Measurements from ENCODE around the gene OR7A17.

DNA sequence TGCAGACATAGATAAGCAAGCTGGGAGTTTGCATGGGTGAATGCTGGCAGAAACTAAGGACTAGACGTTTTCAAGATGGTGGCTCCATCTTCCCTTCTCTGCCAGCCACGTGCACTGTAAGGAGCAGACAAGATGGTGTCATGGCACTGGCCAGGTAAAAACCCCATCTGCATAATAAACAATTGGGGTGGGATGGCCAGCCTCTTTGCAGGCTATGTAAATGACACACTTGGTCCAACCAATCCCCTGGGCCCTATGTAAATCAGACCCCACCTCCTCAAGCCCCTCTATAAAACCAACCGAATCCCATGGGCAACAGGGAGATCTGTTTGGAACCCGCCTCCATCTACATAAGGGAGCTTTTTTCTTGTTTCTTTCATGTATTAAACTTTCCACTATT, 48.5 kb downstream of the OR7A17 start:
- TF ChIP-seq, protein P1, sequence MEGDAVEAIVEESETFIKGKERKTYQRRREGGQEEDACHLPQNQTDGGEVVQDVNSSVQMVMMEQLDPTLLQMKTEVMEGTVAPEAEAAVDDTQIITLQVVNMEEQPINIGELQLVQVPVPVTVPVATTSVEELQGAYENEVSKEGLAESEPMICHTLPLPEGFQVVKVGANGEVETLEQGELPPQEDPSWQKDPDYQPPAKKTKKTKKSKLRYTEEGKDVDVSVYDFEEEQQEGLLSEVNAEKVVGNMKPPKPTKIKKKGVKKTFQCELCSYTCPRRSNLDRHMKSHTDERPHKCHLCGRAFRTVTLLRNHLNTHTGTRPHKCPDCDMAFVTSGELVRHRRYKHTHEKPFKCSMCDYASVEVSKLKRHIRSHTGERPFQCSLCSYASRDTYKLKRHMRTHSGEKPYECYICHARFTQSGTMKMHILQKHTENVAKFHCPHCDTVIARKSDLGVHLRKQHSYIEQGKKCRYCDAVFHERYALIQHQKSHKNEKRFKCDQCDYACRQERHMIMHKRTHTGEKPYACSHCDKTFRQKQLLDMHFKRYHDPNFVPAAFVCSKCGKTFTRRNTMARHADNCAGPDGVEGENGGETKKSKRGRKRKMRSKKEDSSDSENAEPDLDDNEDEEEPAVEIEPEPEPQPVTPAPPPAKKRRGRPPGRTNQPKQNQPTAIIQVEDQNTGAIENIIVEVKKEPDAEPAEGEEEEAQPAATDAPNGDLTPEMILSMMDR (IDR thresholded peaks at IDR 0.05), result no peak
- no peak for TF ChIP-seq ESRRA (CRISPR knock-in tag; IDR thresholded peaks at IDR 0.05; ENCODE audit: borderline replicate concordance)
- TF ChIP-seq CREB1 (CRISPR knock-in tag; IDR thresholded peaks at IDR 0.05), result no peak
- no peak for TF ChIP-seq SP1 (CRISPR knock-in tag; conservative IDR thresholded peaks at IDR 0.05)
- TF ChIP-seq, protein P2, sequence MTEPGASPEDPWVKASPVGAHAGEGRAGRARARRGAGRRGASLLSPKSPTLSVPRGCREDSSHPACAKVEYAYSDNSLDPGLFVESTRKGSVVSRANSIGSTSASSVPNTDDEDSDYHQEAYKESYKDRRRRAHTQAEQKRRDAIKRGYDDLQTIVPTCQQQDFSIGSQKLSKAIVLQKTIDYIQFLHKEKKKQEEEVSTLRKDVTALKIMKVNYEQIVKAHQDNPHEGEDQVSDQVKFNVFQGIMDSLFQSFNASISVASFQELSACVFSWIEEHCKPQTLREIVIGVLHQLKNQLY (CRISPR knock-in tag; IDR thresholded peaks at IDR 0.05), result no peak
- TF ChIP-seq, protein P3, sequence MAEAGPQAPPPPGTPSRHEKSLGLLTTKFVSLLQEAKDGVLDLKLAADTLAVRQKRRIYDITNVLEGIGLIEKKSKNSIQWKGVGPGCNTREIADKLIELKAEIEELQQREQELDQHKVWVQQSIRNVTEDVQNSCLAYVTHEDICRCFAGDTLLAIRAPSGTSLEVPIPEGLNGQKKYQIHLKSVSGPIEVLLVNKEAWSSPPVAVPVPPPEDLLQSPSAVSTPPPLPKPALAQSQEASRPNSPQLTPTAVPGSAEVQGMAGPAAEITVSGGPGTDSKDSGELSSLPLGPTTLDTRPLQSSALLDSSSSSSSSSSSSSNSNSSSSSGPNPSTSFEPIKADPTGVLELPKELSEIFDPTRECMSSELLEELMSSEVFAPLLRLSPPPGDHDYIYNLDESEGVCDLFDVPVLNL (CRISPR knock-in tag; IDR thresholded peaks at IDR 0.05; ENCODE audit: borderline replicate concordance, low read depth), result no peak
- TF ChIP-seq, protein P4, sequence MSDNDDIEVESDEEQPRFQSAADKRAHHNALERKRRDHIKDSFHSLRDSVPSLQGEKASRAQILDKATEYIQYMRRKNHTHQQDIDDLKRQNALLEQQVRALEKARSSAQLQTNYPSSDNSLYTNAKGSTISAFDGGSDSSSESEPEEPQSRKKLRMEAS (CRISPR knock-in tag; IDR thresholded peaks at IDR 0.05), result no peak
- no peak for TF ChIP-seq FOXP1 (CRISPR knock-in tag; IDR thresholded peaks at IDR 0.05; ENCODE audit: borderline replicate concordance)
- TF ChIP-seq ZNF396 (CRISPR knock-in tag; IDR thresholded peaks at IDR 0.05; ENCODE audit: borderline replicate concordance), result no peak
- TF ChIP-seq, protein P5, sequence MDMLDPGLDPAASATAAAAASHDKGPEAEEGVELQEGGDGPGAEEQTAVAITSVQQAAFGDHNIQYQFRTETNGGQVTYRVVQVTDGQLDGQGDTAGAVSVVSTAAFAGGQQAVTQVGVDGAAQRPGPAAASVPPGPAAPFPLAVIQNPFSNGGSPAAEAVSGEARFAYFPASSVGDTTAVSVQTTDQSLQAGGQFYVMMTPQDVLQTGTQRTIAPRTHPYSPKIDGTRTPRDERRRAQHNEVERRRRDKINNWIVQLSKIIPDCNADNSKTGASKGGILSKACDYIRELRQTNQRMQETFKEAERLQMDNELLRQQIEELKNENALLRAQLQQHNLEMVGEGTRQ (CRISPR knock-in tag; IDR thresholded peaks at IDR 0.05), result no peak
- no peak for TF ChIP-seq CBFB (CRISPR knock-in tag; IDR thresholded peaks at IDR 0.05; ENCODE audit: low read depth)
